Keratinocyte (primary cell): ENCODE results near the gene ACMSD.

ENCODE experiments used
- CTCF ChIP-seq, 3 experiments: IDR thresholded peaks in 1 of 3; conservative IDR thresholded peaks in 1 of 3; optimal IDR thresholded peaks in 1 of 3; 2 replicates in 2 of 3; 3 replicates in 1 of 3; pipeline versions ENCODE3 to v1.5.1; 2011; ENCODE audit warnings: low read length in 3 of 3, mild to moderate bottlenecking in 3 of 3, moderate library complexity in 2 of 3, control low read depth in 1 of 3, inconsistent platforms in 1 of 3; ENCODE audit not compliant: insufficient read depth in 2 of 3; ENCODE audit errors: extremely low read depth in 1 of 3
- EZH2 ChIP-seq: IDR thresholded peaks from one replicate; pipeline ENCODE4 v1.6.1; 2012; ENCODE audit warnings: inconsistent platforms, mild to moderate bottlenecking, low read length, moderate library complexity

- no peak for TF ChIP-seq CTCF (optimal IDR thresholded peaks at IDR 0.05 in 1 of 3, IDR thresholded peaks at IDR 0.05 in 1 of 3, conservative IDR thresholded peaks at IDR 0.05 in 1 of 3; ENCODE audit: extremely low read depth in 1 of 3, insufficient read depth in 2 of 3, low read length in 3 of 3)
- no peak for TF ChIP-seq EZH2
Observed at GRCh38 chr2:134866498-134867099, 28.2 kb downstream of the ACMSD start.
